ENCODE measurements around the gene FAM186B.
"Not testable (repeated sequence)": the region's sequence is repeated elsewhere in the genome, so short reads cannot be mapped to it uniquely, and the experiment has no call there.

The FAM186B gene

GRCh38 chr12:49618576-49618975, 13.1 kb upstream of the FAM186B start:
- TF ChIP-seq CTCF (IDR thresholded peaks at IDR 0.05) (no peak), ZFX (IDR thresholded peaks at IDR 0.05; ENCODE audit: borderline replicate concordance) (no peak)
- no peak overlapping the region for H3K27ac ChIP-seq

GRCh38 chr12:49616533-49617219, 11.2 kb upstream of the FAM186B start:
- no peak for TF ChIP-seq CTCF (IDR thresholded peaks at IDR 0.05)
- no peak for TF ChIP-seq ZFX (IDR thresholded peaks at IDR 0.05; ENCODE audit: borderline replicate concordance)
- H3K27ac ChIP-seq, result no peak overlapping the region

GRCh38 chr12:49615725-49616124, 10.3 kb upstream of the FAM186B start:
- TF ChIP-seq CTCF (IDR thresholded peaks at IDR 0.05) (no peak), ZFX (IDR thresholded peaks at IDR 0.05; ENCODE audit: borderline replicate concordance) (no peak)
- no peak overlapping the region for H3K27ac ChIP-seq

- TF ChIP-seq CTCF (IDR thresholded peaks at IDR 0.05) (no peak), ZFX (IDR thresholded peaks at IDR 0.05; ENCODE audit: borderline replicate concordance) (no peak)
- H3K27ac ChIP-seq, result no peak overlapping the region
These were observed 6.8 kb upstream of the FAM186B start for GRCh38 chr12:49612210-49612609.

GRCh38 chr12:49610785-49611184, 5.3 kb upstream of the FAM186B start:
- H3K27ac ChIP-seq, result not testable (repeated sequence)

- TF ChIP-seq CTCF (IDR thresholded peaks at IDR 0.05) (peak; percentile 80), ZFX (IDR thresholded peaks at IDR 0.05; ENCODE audit: borderline replicate concordance) (no peak)
These were observed 4.4 kb upstream of the FAM186B start for GRCh38 chr12:49609875-49610154.

GRCh38 chr12:49609059-49609874, 3.8 kb upstream of the FAM186B start:
- TF ChIP-seq CTCF (IDR thresholded peaks at IDR 0.05) (no peak), ZFX (IDR thresholded peaks at IDR 0.05; ENCODE audit: borderline replicate concordance) (no peak)
- H3K27ac ChIP-seq, result no peak overlapping the region

More at GRCh38 chr12:49609875-49610154, 4.4 kb upstream of the FAM186B start:
- no peak overlapping the region for H3K27ac ChIP-seq

All from 22Rv1 (cell line).